ENCODE data around the gene FOSL1. TPM values are rescaled to one million over a fixed set of nuclear protein-coding genes. Genes with fewer than 3 reads are reported as not detected.

FOSL1 gene
- total and polyA plus RNA-seq, 10 donors = 0.42 to 5.4 (median 1.3) TPM

DNA sequence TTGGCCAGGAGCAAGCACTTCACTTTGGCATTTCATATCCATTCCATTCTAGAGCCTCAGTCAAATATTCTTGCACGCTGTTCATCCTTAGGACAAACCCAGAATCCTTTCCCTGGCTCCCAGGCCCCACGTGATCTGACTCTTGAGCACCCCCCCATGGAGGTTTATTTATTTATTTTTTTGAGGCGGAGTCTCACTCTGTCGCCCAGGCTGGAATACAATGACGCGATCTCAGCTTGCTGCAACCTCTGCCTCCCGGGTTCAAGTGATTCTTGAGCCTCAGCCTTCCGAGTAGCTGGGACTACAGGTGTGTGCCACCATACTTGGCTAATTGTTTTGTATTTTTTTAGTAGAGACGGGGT is 32.4 kb upstream of the FOSL1 start:
- no peak overlapping the region for H3K27ac ChIP-seq
- no peaks in the 10 kb centered on the region for H3K36me3 ChIP-seq
- peaks cover 0 to 5% (median 0%) of the 10 kb centered on the region in 7 donors for H3K27me3 ChIP-seq (replicated peaks in 1 of 7)
- no peak for TF ChIP-seq POLR2A (IDR thresholded peaks at IDR 0.05)
- TF ChIP-seq POLR2AphosphoS5 (IDR thresholded peaks at IDR 0.05) = no peak
- TF ChIP-seq, protein P1, sequence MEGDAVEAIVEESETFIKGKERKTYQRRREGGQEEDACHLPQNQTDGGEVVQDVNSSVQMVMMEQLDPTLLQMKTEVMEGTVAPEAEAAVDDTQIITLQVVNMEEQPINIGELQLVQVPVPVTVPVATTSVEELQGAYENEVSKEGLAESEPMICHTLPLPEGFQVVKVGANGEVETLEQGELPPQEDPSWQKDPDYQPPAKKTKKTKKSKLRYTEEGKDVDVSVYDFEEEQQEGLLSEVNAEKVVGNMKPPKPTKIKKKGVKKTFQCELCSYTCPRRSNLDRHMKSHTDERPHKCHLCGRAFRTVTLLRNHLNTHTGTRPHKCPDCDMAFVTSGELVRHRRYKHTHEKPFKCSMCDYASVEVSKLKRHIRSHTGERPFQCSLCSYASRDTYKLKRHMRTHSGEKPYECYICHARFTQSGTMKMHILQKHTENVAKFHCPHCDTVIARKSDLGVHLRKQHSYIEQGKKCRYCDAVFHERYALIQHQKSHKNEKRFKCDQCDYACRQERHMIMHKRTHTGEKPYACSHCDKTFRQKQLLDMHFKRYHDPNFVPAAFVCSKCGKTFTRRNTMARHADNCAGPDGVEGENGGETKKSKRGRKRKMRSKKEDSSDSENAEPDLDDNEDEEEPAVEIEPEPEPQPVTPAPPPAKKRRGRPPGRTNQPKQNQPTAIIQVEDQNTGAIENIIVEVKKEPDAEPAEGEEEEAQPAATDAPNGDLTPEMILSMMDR (IDR thresholded peaks at IDR 0.05 in 8 of 11, conservative IDR thresholded peaks at IDR 0.05 in 3 of 11) = no peak
- WGBS, 5 donors = 52 to 70% (median 63%) methylated on average over 9 of the region's 9 CpGs
- H3K4me1 ChIP-seq = peaks cover 9 to 18% (median 14%) of the 10 kb centered on the region in 6 donors
- no peak overlapping the region for H3K4me3 ChIP-seq
- intact Hi-C loops (cut with DNase I; ENCODE audit: low total_unique reads) = no loop called here
- DNase-seq = no peak
- H3K9me3 ChIP-seq = no peaks in the 10 kb centered on the region

DNA sequence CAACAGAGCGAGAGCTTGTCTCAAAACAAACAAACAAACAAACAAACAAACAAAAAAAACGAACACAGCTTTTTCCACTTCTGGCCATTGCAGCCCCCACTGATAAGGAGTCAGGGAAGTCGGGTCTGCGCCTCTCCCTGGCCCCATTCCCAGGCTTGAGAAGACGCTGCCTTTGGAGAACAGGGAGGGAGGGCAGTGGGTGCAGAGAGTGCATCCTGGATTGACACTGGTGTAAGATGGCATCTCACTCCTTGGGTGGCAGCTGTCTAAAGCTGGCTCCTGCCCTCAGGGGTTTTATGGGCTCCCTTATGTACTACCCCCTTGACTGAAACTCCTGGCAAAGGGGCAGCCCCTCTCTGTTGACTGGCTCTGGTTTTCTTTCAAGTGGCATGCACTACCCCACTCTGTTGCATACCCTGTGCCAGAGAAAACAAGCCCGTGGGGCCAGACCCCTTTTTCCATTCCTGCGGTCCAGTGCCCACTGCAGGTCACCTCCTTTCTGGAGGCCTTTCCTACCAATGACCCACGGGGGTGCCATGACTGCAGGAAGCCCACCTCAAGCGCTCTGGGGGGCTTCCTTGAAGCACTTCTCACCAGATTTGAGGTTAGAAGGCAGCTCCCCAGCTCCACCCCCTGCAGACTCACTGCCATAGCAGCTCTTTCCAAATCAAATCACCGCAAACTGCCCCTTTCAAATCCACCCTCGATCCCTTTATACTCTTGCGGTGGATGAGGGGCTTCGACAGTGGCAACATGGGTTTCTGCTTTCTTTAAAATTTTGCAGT is 31.8 kb upstream of the FOSL1 start:
- Histone ChIP-seq H3K27me3 (replicated peaks in 1 of 7) (no peaks in the 10 kb centered on the region), H3K9me3 (no peaks in the 10 kb centered on the region), H3K4me1 (peaks cover 12 to 24% (median 20%) of the 10 kb centered on the region in 6 donors), H3K27ac (no peak overlapping the region), H3K36me3 (no peaks in the 10 kb centered on the region), H3K4me3 (no peak overlapping the region)
- WGBS, 5 donors = 66 to 74% (median 72%) methylated on average over 13 of the region's 13 CpGs
- DNase-seq = no peak
- intact Hi-C loops (cut with DNase I; ENCODE audit: low total_unique reads) = no loop called here
- no peak for TF ChIP-seq POLR2A (IDR thresholded peaks at IDR 0.05)
- TF ChIP-seq POLR2AphosphoS5 (IDR thresholded peaks at IDR 0.05) = no peak
- TF ChIP-seq, protein P1 (IDR thresholded peaks at IDR 0.05 in 8 of 11, conservative IDR thresholded peaks at IDR 0.05 in 3 of 11) = no peak

DNA sequence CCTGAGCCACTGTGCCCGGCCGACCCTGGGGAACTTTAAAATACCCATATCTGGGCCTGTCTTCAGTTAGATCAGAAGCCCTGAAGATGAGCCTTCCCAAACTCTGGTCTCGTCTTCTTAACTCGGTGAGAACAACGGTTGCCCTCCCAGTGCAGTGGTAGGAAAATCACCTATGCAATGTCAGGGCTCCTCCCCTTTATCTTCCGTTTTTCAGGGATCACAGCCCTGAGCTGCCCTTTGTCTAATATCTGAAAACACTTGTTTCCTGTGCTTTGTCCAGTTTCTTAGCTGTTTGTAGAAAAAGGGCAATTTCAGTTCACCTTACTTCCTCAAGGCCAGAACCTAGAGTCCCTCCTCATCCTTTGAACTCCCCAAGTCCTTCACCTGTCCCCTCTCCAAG is 28.5 kb upstream of the FOSL1 start:
- Histone ChIP-seq H3K27ac (peak overlapping the region; percentile 76 to 94 (median 86)), H3K36me3 (peaks cover 0 to 19% (median under 1%) of the 10 kb centered on the region in 6 donors), H3K27me3 (replicated peaks in 1 of 7) (no peaks in the 10 kb centered on the region), H3K9me3 (no peaks in the 10 kb centered on the region), H3K4me1 (peaks cover 12 to 28% (median 20%) of the 10 kb centered on the region in 6 donors), H3K4me3 (peak overlapping the region in 1 of 8 donors; percentile 59)
- TF ChIP-seq POLR2AphosphoS5 (IDR thresholded peaks at IDR 0.05) (no peak), POLR2A (IDR thresholded peaks at IDR 0.05) (no peak)
- TF ChIP-seq, protein P1 (IDR thresholded peaks at IDR 0.05 in 8 of 11, conservative IDR thresholded peaks at IDR 0.05 in 3 of 11) = no peak
- DNase-seq = no peak
- intact Hi-C loops (cut with DNase I; ENCODE audit: low total_unique reads) = no loop called here
- WGBS, 5 donors = 31 to 48% (median 33%) methylated on average over 6 of the region's 6 CpGs

DNA sequence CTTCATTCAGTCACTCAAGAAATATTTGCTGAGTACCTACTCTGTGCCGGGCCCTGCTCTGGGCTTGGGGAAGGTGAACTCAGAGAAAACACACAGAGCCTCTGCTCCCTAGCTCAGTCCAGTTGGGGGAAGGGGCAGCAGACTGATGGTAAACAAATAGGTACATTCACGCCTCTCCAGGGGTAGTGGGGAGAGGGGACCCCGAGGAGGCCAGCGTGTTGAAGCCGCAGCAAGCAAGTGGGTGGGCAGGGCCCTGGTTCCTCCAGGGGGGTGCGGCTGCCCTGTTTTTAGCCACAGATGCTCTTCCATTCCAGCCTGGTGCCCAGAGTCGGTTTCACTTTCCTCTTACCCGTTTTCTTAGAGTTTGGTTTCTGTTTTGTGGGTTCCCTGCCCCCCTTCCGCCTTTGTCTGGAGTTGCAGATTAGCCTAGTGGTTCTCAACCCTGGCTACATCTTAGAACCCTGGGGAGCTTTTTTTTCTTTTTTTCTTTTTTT is 27.8 kb upstream of the FOSL1 start:
- Histone ChIP-seq H3K36me3 (peaks cover 0 to 26% (median 7%) of the 10 kb centered on the region in 6 donors), H3K27ac (peak overlapping the region; percentile 76 to 94 (median 86)), H3K4me3 (peak overlapping the region in 5 of 8 donors; percentile 19 to 59 (median 23)), H3K9me3 (no peaks in the 10 kb centered on the region), H3K4me1 (peaks cover 12 to 34% (median 20%) of the 10 kb centered on the region in 6 donors), H3K27me3 (replicated peaks in 1 of 7) (no peaks in the 10 kb centered on the region)
- TF ChIP-seq POLR2AphosphoS5 (IDR thresholded peaks at IDR 0.05) (peak; percentile 49 to 71 (median 60)), POLR2A (IDR thresholded peaks at IDR 0.05) (no peak)
- TF ChIP-seq, protein P1 (IDR thresholded peaks at IDR 0.05 in 8 of 11, conservative IDR thresholded peaks at IDR 0.05 in 3 of 11) = peak in 4 of 11 experiments; percentile 25 to 29 (median 26)
- peak; percentile 89 for DNase-seq
- WGBS, 5 donors = 9 to 19% (median 16%) methylated on average over 9 of the region's 9 CpGs
- intact Hi-C loops (cut with DNase I; ENCODE audit: low total_unique reads) = no loop called here

Measured in spleen (tissue), 11 donors.